HEK293 (cell line): ENCODE measurements around the gene PANX2.

Experiments
- CTCF ChIA-PET: fragments of 350-600 bp; formaldehyde crosslinking; extraction: SDS; loops from one replicate; lab custom pipeline; 2021; ENCODE audit warnings: antibody characterized with exemption; lab: Yijun Ruan, JAX
- POLR2A ChIA-PET: fragments of 300-600 bp; formaldehyde crosslinking; extraction: SDS; loops from one replicate; lab custom pipeline; 2020; ENCODE audit warnings: antibody characterized with exemption, inconsistent platforms; lab: Yijun Ruan, JAX
- H3K27ac ChIP-seq: fragments of 200-500 bp; sonication (Bioruptor generic); 2 replicates; pipeline ENCODE4 v1.5.1; 2014; ENCODE audit warnings: low read depth, low read length, control low read depth, inconsistent platforms; ENCODE audit errors: extremely low read depth
- H3K36me3 ChIP-seq, 2 experiments: fragments of 200-500 bp in 1 of 2; sonication (Bioruptor generic) in 1 of 2; 1 replicate in 1 of 2; 2 replicates in 1 of 2; pipeline ENCODE4 v1.5.1; 2014 to 2017; ENCODE audit warnings: inconsistent platforms in 2 of 2, low read length in 2 of 2; ENCODE audit not compliant: control insufficient read depth in 2 of 2, insufficient read depth in 1 of 2
- H3K4me1 ChIP-seq: fragments of 200-500 bp; sonication (Bioruptor generic); 2 replicates; pipeline ENCODE4 v1.5.1; 2014; ENCODE audit warnings: mild to moderate bottlenecking, low read length, inconsistent platforms; ENCODE audit not compliant: control insufficient read depth, insufficient read depth
- H3K4me3 ChIP-seq: 2 replicates; pipeline ENCODE4 v1.5.1; 2011; ENCODE audit warnings: low read depth, mild to moderate bottlenecking, control low read depth, low read length, moderate library complexity
- H3K9me3 ChIP-seq: fragments of 200-500 bp; sonication (Bioruptor generic); 2 replicates; pipeline ENCODE4 v1.5.1; 2014; ENCODE audit warnings: low read depth, low read length, inconsistent platforms; ENCODE audit not compliant: control insufficient read depth, insufficient read depth
- GLIS1 ChIP-seq: fragments of 450-650 bp; formaldehyde crosslinking; IDR thresholded peaks from 2 replicates; pipeline ENCODE4 v1.5.1; 2016; ENCODE audit warnings: missing biosample characterization, missing genetic modification characterization
- GLIS2 ChIP-seq: fragments of 450-650 bp; formaldehyde crosslinking; IDR thresholded peaks from 2 replicates; pipeline ENCODE4 v1.5.1; 2016; ENCODE audit warnings: missing biosample characterization, missing genetic modification characterization
- IKZF3 ChIP-seq: fragments of 450-650 bp; IDR thresholded peaks from 2 replicates; pipeline ENCODE4 v1.5.0; 2018; ENCODE audit warnings: missing biosample characterization, mild to moderate bottlenecking, missing genetic modification characterization, moderate library complexity
- KLF1 ChIP-seq: fragments of 450-650 bp; formaldehyde crosslinking; IDR thresholded peaks from 2 replicates; pipeline ENCODE4 v1.5.1; 2016; ENCODE audit warnings: missing biosample characterization, missing genetic modification characterization
- KLF16 ChIP-seq: fragments of 450-650 bp; formaldehyde crosslinking; IDR thresholded peaks from 2 replicates; pipeline ENCODE4 v1.5.1; 2017; ENCODE audit warnings: missing biosample characterization, missing genetic modification characterization
- SP2 ChIP-seq: fragments of 450-650 bp; formaldehyde crosslinking; IDR thresholded peaks from 2 replicates; pipeline ENCODE4 v1.5.1; 2016; ENCODE audit warnings: missing biosample characterization, missing genetic modification characterization
- TRIM28 ChIP-seq: IDR thresholded peaks from 2 replicates; pipeline ENCODE4 v1.6.1; 2011; ENCODE audit warnings: low read length, control low read depth, borderline replicate concordance
- ZNF10 ChIP-seq: fragments of 450-650 bp; formaldehyde crosslinking; IDR thresholded peaks from 2 replicates; pipeline ENCODE4 v1.5.1; 2017; ENCODE audit warnings: missing biosample characterization, missing genetic modification characterization
- ZNF19 ChIP-seq: fragments of 450-650 bp; formaldehyde crosslinking; IDR thresholded peaks from 2 replicates; pipeline ENCODE4; 2016; ENCODE audit warnings: missing biosample characterization, missing genetic modification characterization, low read depth
- ZNF211 ChIP-seq: fragments of 450-650 bp; formaldehyde crosslinking; IDR thresholded peaks from 2 replicates; pipeline ENCODE4 v1.5.1; 2016; ENCODE audit warnings: low read depth, missing biosample characterization, missing genetic modification characterization
- ZNF302 ChIP-seq: fragments of 450-650 bp; formaldehyde crosslinking; IDR thresholded peaks from 2 replicates; pipeline ENCODE4 v1.5.1; 2016; ENCODE audit warnings: missing biosample characterization, missing genetic modification characterization, low read depth
- ZNF335 ChIP-seq: fragments of 450-650 bp; formaldehyde crosslinking; conservative IDR thresholded peaks from 2 replicates; pipeline ENCODE4 v1.5.1; 2016; ENCODE audit warnings: missing biosample characterization, missing genetic modification characterization
- ZNF37A ChIP-seq: fragments of 450-650 bp; IDR thresholded peaks from 2 replicates; pipeline ENCODE4 v1.5.1; 2018; ENCODE audit warnings: missing biosample characterization, missing genetic modification characterization
- ZNF394 ChIP-seq: fragments of 450-650 bp; formaldehyde crosslinking; IDR thresholded peaks from 2 replicates; pipeline ENCODE4 v1.5.1; 2016; ENCODE audit warnings: missing biosample characterization, missing genetic modification characterization, mild to moderate bottlenecking, moderate library complexity, borderline replicate concordance
- ZNF501 ChIP-seq: fragments of 450-650 bp; formaldehyde crosslinking; IDR thresholded peaks from 2 replicates; pipeline ENCODE4 v1.5.1; 2016; ENCODE audit warnings: missing biosample characterization, missing genetic modification characterization
- ZNF560 ChIP-seq: fragments of 450-650 bp; formaldehyde crosslinking; IDR thresholded peaks from 2 replicates; pipeline ENCODE4 v1.5.1; 2017; ENCODE audit warnings: missing biosample characterization, missing genetic modification characterization, borderline replicate concordance
- ZNF76 ChIP-seq: fragments of 450-650 bp; formaldehyde crosslinking; IDR thresholded peaks from 2 replicates; pipeline ENCODE4; 2016; ENCODE audit warnings: low read depth, missing biosample characterization, missing genetic modification characterization, borderline replicate concordance
- ZNF768 ChIP-seq: fragments of 450-650 bp; formaldehyde crosslinking; IDR thresholded peaks from 2 replicates; pipeline ENCODE4 v1.5.1; 2018; ENCODE audit warnings: missing biosample characterization, mild to moderate bottlenecking, missing genetic modification characterization
- ZNF785 ChIP-seq: fragments of 450-650 bp; formaldehyde crosslinking; IDR thresholded peaks from 2 replicates; pipeline ENCODE4 v1.5.1; 2016; ENCODE audit warnings: missing biosample characterization, missing genetic modification characterization
- ZNF837 ChIP-seq: fragments of 450-650 bp; formaldehyde crosslinking; IDR thresholded peaks from 2 replicates; pipeline ENCODE4 v1.5.1; 2016; ENCODE audit warnings: missing biosample characterization, missing genetic modification characterization
- ZSCAN23 ChIP-seq: fragments of 450-650 bp; formaldehyde crosslinking; IDR thresholded peaks from 2 replicates; pipeline ENCODE4 v1.5.1; 2016; ENCODE audit warnings: missing biosample characterization, missing genetic modification characterization
- TF ChIP-seq, protein P1 (sequence below): fragments of 450-650 bp; formaldehyde crosslinking; IDR thresholded peaks from 2 replicates; pipeline ENCODE4 v1.5.1; 2017; ENCODE audit warnings: missing biosample characterization, missing genetic modification characterization

The PANX2 gene

DNA sequence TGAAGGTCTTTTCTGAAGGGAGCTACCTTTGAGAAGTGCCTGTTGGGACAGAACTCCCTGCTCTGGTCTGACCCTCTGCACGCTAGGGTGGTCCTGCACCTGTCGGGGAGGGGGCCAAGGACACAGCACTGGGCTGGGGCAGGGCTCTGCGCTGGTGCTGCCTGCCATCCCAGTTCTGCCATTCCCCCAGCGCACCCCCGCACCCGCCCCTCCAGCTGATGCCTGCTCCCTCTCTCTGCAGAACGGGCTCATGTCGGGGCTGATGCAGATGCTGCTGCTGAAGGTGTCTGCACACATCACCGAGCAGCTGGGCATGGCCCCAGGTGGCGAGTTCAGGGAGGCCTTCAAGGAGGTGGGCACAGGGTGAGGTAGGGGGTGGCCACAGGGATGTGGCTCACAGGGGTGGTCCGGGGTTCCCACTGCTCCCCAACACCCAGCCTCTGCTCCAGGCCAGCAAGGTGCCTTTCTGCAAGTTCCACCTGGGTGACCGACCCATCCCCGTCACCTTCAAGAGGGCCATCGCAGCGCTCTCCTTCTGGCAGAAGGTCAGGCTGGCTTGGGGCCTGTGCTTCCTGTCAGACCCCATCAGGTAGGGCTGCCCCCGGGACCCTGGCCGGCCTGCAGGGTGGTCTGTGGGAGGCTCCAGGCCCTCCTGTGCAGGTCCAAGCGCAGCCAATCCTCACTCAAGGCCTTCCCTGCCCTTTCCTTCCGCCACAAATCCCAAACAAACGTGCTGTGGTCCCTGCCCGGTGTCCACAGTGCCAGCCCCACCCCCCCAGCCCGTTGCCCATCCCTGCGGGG lies 26.7 kb downstream of the PANX2 start:
- POLR2A ChIA-PET, result no interaction called here
- Histone ChIP-seq H3K4me3 (no peak overlapping the region), H3K9me3 (no peaks in the 10 kb centered on the region), H3K4me1 (peaks cover 5% of the 10 kb centered on the region; the same call in 1 of the 2 replicates), H3K36me3 (peaks cover 5 to 72% of the 10 kb centered on the region in 2 experiments; a peak in 2 of 3 replicates), H3K27ac (no peak overlapping the region)
- CTCF ChIA-PET, result interaction anchor here (0.8 kb wide), 1 partner anchor 48 kb away, joined by 3 read pairs; no protein-coding TSS in a partner anchor
- TF ChIP-seq GLIS1 (tag by site-specific recombination) (0 out of 2 replicates have a peak, but pooled peaks have one; percentile 22), GLIS2 (tag by site-specific recombination) (peak; percentile 6; the same call in 1 of the 2 replicates)
- TF ChIP-seq, protein P1, sequence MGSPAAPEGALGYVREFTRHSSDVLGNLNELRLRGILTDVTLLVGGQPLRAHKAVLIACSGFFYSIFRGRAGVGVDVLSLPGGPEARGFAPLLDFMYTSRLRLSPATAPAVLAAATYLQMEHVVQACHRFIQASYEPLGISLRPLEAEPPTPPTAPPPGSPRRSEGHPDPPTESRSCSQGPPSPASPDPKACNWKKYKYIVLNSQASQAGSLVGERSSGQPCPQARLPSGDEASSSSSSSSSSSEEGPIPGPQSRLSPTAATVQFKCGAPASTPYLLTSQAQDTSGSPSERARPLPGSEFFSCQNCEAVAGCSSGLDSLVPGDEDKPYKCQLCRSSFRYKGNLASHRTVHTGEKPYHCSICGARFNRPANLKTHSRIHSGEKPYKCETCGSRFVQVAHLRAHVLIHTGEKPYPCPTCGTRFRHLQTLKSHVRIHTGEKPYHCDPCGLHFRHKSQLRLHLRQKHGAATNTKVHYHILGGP, result no peak

- Histone ChIP-seq H3K9me3 (no peaks in the 10 kb centered on the region), H3K4me1 (peaks cover 5% of the 10 kb centered on the region; the same call in 1 of the 2 replicates), H3K36me3 (peaks cover 13 to 69% of the 10 kb centered on the region in 2 experiments), H3K4me3 (no peak overlapping the region), H3K27ac (no peak overlapping the region)
- ChIA-PET POLR2A (interaction anchor here (0.6 kb wide), 1 partner anchor 80 kb away, joined by 5 read pairs; no protein-coding TSS in a partner anchor), CTCF (interaction anchor here (2.3 kb wide), 1 partner anchor 8 kb away, joined by 5 read pairs; no protein-coding TSS in a partner anchor)
- TF ChIP-seq SP2, result no peak
- 0 out of 2 replicates have a peak, but pooled peaks have one; percentile 31 for TF ChIP-seq GLIS2 (tag by site-specific recombination)
These were observed 27.5 kb downstream of the PANX2 start for GRCh38 chr22:50197856-50198623.

- Histone ChIP-seq H3K9me3 (no peaks in the 10 kb centered on the region), H3K4me3 (no peak overlapping the region), H3K36me3 (peaks cover 16 to 69% of the 10 kb centered on the region in 2 experiments), H3K4me1 (peaks cover 5% of the 10 kb centered on the region; the same call in 1 of the 2 replicates), H3K27ac (no peak overlapping the region)
- TF ChIP-seq ZNF19 (tag by site-specific recombination) (no peak), IKZF3 (tag by site-specific recombination) (no peak), ZNF768 (no peak), ZNF37A (tag by site-specific recombination) (no peak), ZNF335 (tag by site-specific recombination) (no peak), ZNF302 (tag by site-specific recombination) (no peak), ZNF837 (tag by site-specific recombination) (no peak), TRIM28 (no peak)
- ChIA-PET POLR2A (interaction anchor here (0.6 kb wide), 2 partner anchors 44 to 81 kb away, joined by 4 to 5 read pairs; no protein-coding TSS in a partner anchor), CTCF (interaction anchor here (2.3 kb wide), 1 partner anchor 8 kb away, joined by 5 read pairs; no protein-coding TSS in a partner anchor)
These were observed 28.1 kb downstream of the PANX2 start for GRCh38 chr22:50198624-50199017.

GRCh38 chr22:50199251-50199721 lies 28.8 kb downstream of the PANX2 start:
- H3K4me3 ChIP-seq, result no peak overlapping the region
- CTCF ChIA-PET, result interaction anchor here (2.3 kb wide), 1 partner anchor 9 kb away, joined by 5 read pairs; no protein-coding TSS in a partner anchor
- peaks cover 5% of the 10 kb centered on the region; the same call in 1 of the 2 replicates for H3K4me1 ChIP-seq
- peaks cover 21 to 67% of the 10 kb centered on the region in 2 experiments for H3K36me3 ChIP-seq
- POLR2A ChIA-PET, result interaction anchor here (1.0 to 1.2 kb wide), 2 partner anchors 9 to 27 kb away, joined by 5 to 8 read pairs; no protein-coding TSS in a partner anchor
- H3K9me3 ChIP-seq, result no peaks in the 10 kb centered on the region
- H3K27ac ChIP-seq, result peak overlapping the region; percentile 82
- no peak for TF ChIP-seq ZNF76 (tag by site-specific recombination)
- no peak for TF ChIP-seq ZNF10 (tag by site-specific recombination)
- no peak for TF ChIP-seq ZSCAN23 (tag by site-specific recombination)
- no peak for TF ChIP-seq ZNF394
- TF ChIP-seq ZNF211 (tag by site-specific recombination), result no peak
- no peak for TF ChIP-seq ZNF302 (tag by site-specific recombination)
- TF ChIP-seq ZNF785 (tag by site-specific recombination), result no peak
- no peak for TF ChIP-seq ZNF501 (tag by site-specific recombination)
- TF ChIP-seq KLF16, result no peak
- TF ChIP-seq KLF1 (tag by site-specific recombination), result no peak
- TF ChIP-seq ZNF560 (tag by site-specific recombination), result no peak
